Bronchial epithelial cell (primary cell): ENCODE results near the gene LAG3. TPM values are rescaled to one million over a fixed set of nuclear protein-coding genes. Genes with fewer than 3 reads are reported as not detected.

Source experiments
- DNase-seq: peaks from one replicate; pipeline ENCODE4 v3.0.0-alpha.2; 2010; ENCODE audit warnings: low read depth
- FAIRE-seq: peaks from 2 replicates; lab custom pipeline; 2011; peaks lifted over from hg19 to GRCh38; lab: Jason Lieb, UNC
- H3K27me3 ChIP-seq: 2 replicates; pipeline ENCODE4 v1.5.1; 2011; ENCODE audit warnings: low read length; ENCODE audit not compliant: control insufficient read depth, insufficient read depth
- H3K36me3 ChIP-seq: 2 replicates; pipeline ENCODE4 v1.5.1; 2011; ENCODE audit warnings: low read length; ENCODE audit not compliant: control insufficient read depth, insufficient read depth
- H3K4me3 ChIP-seq: 2 replicates; pipeline ENCODE4 v1.5.1; 2011; ENCODE audit warnings: mild to moderate bottlenecking, low read depth, low read length, control low read depth
- CTCF ChIP-seq: IDR thresholded peaks from 2 replicates; pipeline ENCODE4 v1.5.1; 2011; ENCODE audit warnings: mild to moderate bottlenecking, moderate library complexity, low read length, control low read depth, inconsistent platforms; ENCODE audit not compliant: insufficient read depth, severe bottlenecking
- total RNA-seq: library from RNA; depleted of rRNA; stranded (reverse); fragments of >200 nt; gene quantifications from 2 replicates; pipeline ENCODE4 v1.2.1, GENCODE V29; 2014

The LAG3 gene
- total RNA-seq, 1 donor from 2014 or later = not detected

DNA sequence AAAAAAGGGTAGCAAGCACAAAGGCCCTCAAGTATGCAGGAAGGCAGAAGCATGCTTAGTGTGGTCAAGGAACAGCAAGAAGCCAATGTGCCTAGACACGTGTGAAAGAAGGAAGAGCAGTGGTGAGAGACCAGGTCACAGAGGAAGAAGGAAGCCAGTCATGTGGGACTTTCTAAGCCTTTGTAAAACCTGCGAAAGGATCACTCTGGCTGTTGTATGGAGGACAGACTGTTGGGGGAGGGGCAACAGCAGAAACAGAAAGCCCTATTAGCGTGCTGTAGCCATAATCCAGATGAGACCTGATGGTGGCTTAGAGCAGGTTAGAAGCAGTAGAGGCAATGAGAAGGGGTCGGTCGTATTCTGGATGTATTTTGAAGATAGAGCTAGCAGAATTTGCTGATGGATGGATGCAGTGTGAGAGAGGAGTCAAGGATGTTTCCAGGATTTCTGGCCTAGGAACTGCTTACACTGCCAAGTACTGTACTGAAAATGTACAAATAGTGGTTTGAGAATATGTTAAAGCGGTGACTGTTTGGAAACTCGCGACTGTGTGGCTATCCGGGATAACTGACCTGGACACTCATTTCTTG lies 13.7 kb upstream of the LAG3 start:
- Histone ChIP-seq H3K4me3 (no peak overlapping the region), H3K27me3 (no peaks in the 10 kb centered on the region), H3K36me3 (no peaks in the 10 kb centered on the region)
- no peak for FAIRE-seq
- no peak for DNase-seq
- TF ChIP-seq CTCF = no peak

- no peak for FAIRE-seq
- Histone ChIP-seq H3K36me3 (no peaks in the 10 kb centered on the region), H3K4me3 (no peak overlapping the region), H3K27me3 (no peaks in the 10 kb centered on the region)
- no peak for DNase-seq
- no peak for TF ChIP-seq CTCF
These were observed 12.6 kb upstream of the LAG3 start for GRCh38 chr12:6759741-6760140.

GRCh38 chr12:6763380-6763779 lies 8.9 kb upstream of the LAG3 start:
- Histone ChIP-seq H3K36me3 (no peaks in the 10 kb centered on the region), H3K27me3 (no peaks in the 10 kb centered on the region), H3K4me3 (no peak overlapping the region)
- DNase-seq = no peak
- FAIRE-seq = no peak
- TF ChIP-seq CTCF = no peak

DNA sequence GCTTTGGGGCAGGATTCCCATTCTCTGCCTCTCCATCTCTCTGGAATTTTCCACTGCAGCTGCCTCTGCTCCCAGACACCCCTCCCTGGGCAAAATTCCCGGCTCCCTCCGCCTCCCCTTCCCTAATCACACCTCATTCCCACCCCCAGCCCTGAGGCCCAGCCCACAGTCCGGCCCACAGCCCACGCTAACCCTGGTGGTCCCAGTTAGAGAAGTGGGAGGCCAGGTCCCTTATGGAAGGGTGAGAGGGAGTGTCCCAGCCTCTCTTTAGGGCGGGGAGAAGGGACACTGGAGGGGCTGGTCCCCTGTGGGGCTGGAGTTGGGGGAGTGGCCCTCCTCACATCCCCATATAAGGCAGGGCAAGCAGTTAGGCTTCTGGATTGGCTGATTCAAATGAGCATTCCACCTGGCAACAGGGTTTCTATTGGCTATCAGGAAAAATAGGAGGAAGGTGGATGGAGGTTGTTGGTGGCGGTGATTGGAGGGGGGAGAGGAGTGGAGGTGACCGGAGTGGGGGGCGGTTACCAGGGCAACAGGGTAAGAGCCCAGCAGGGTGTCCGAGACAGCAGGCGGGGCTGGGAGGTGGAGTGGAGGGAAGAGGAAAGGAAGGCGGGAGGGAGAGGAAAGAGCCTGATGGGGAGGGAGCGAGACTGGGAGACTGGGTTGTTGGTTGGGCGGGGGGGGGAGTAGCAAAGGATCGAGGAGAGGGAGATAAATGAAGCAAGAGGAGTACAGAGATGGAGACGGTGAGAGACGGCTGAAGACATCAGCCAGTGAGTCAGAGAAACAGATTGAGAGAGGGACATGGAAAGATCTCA lies 8.1 kb upstream of the LAG3 start:
- FAIRE-seq (no peak), DNase-seq (peak; percentile 95)
- no peaks in the 10 kb centered on the region for H3K36me3 ChIP-seq
- no peak for TF ChIP-seq CTCF
- no peaks in the 10 kb centered on the region for H3K27me3 ChIP-seq
- peak overlapping the region; percentile 23 for H3K4me3 ChIP-seq

DNA sequence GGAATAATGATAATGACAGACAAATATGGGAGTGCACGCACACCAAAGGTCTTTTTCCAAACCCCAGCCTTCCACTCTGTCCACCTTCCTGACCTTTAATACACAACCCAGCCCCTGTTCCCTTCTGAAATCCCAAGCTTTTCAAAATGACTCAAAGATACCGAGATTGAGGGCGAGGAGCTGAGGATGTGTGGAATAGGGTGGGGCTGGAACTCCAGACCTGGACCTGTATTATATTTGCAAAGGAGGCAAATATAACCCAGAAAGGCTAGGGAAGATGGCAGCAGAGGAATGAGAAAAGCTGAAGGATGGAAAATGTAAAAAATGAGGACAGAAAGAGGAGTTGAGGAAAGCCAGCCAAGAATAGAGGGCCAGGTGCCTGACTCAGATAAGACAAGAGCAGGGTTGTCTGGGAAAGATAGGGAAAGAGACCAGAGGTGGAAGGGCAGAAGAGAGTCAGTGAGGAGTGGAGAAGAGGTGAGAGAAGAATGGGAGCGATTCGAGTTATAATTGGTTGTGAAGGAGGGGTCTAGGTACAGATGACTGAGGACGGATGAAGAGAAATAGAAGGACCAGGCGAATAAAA lies 7.2 kb upstream of the LAG3 start:
- no peak for FAIRE-seq
- Histone ChIP-seq H3K36me3 (peaks cover 4% of the 10 kb centered on the region), H3K4me3 (peak overlapping the region; percentile 73), H3K27me3 (no peaks in the 10 kb centered on the region)
- no peak for DNase-seq
- TF ChIP-seq CTCF = no peak
